ENCODE results near the gene PCAT7. TPM values are rescaled to one million over a fixed set of nuclear protein-coding genes. Genes with fewer than 3 reads are reported as not detected.

The PCAT7 gene
- total and polyA plus RNA-seq, 2 donors (not counting 3 experiments of a cell fraction or from before 2014, with no cell fraction given), result not detected

DNA sequence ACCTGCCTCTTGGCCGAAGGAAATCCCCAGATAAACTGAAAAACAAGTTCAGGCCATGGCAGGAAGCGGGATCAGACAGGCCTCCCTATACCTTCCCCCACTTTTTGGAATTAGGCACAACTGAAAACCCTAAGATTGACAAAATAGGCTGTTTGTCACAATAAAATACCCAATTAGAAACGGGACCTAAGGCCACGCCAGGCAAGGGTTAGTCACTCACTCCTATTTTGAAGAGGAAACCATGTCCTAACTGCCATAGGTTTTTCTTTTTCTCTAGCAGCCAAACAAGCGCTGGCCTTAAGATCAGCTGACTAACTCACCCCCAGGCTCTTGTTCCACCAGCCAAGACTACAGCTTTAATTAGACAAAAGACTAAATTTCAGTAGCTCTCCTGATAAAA lies 26.8 kb downstream of the PCAT7 start:
- ChIA-PET CTCF (no interaction called here), POLR2A (no interaction called here)
- Histone ChIP-seq H3K27ac (ENCODE audit: insufficient read depth, low read depth, low read length) (no peak overlapping the region), H3K4me2 (ENCODE audit: insufficient read depth, low read length) (no peak overlapping the region), H3K27me3 (ENCODE audit: control insufficient read depth in 2 of 2, insufficient read depth in 2 of 2, low read length in 2 of 2) (no peaks in the 10 kb centered on the region), H4K20me1 (replicated peaks; ENCODE audit: control insufficient read depth, extremely low read depth, insufficient read depth, low read length) (no peaks in the 10 kb centered on the region), H3K9me1 (replicated peaks; ENCODE audit: control insufficient read depth, extremely low read depth, insufficient read depth, low read length) (no peaks in the 10 kb centered on the region), H3K9ac (replicated peaks; ENCODE audit: extremely low read depth, insufficient read depth, low read length) (no peak overlapping the region), H3K79me2 (ENCODE audit: control insufficient read depth, insufficient read depth, low read length) (no peaks in the 10 kb centered on the region), H3K36me3 (ENCODE audit: control insufficient read depth in 2 of 2, extremely low read depth in 1 of 2, insufficient read depth in 2 of 2, low read length in 2 of 2) (no peaks in the 10 kb centered on the region), H2AFZ (ENCODE audit: low read depth, low read length) (no peak overlapping the region), H3K4me3 (replicated peaks in 1 of 3; ENCODE audit: insufficient read depth in 1 of 3, low read depth in 1 of 3, low read length in 3 of 3) (no peak overlapping the region), H3K4me1 (ENCODE audit: control insufficient read depth, extremely low read depth, insufficient read depth, low read length) (no peaks in the 10 kb centered on the region), H3K9me3 (replicated peaks; ENCODE audit: control insufficient read depth, insufficient read depth, low read length) (no peaks in the 10 kb centered on the region)
- DNase-seq (ENCODE audit: low read depth, low spot score) (no peak), FAIRE-seq (no peak)
- no TSS peak for BruUV-seq (replicated peaks)
- dilution Hi-C loops (cut with MboI; ENCODE audit: extremely low pct_ligation_motif_present, low sequenced_read_pairs) (no loop called here), intact Hi-C loops (cut with micrococcal nuclease) (no loop called here)
- TF ChIP-seq MYC (IDR thresholded peaks at IDR 0.05; ENCODE audit: low read depth, low read length), result no peak
- TF ChIP-seq GATA2 (IDR thresholded peaks at IDR 0.05; ENCODE audit: insufficient read depth, insufficient read length, low read depth, low read length), result no peak
- TF ChIP-seq EZH2 (IDR thresholded peaks at IDR 0.05; ENCODE audit: borderline replicate concordance, low read depth, low read length, severe bottlenecking), result no peak
- TF ChIP-seq POLR2A (IDR thresholded peaks at IDR 0.05; ENCODE audit: low read depth, low read length), result no peak
- TF ChIP-seq, protein P1, sequence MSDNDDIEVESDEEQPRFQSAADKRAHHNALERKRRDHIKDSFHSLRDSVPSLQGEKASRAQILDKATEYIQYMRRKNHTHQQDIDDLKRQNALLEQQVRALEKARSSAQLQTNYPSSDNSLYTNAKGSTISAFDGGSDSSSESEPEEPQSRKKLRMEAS (IDR thresholded peaks at IDR 0.05; ENCODE audit: insufficient read depth, insufficient read length), result no peak
- TF ChIP-seq, protein P2, sequence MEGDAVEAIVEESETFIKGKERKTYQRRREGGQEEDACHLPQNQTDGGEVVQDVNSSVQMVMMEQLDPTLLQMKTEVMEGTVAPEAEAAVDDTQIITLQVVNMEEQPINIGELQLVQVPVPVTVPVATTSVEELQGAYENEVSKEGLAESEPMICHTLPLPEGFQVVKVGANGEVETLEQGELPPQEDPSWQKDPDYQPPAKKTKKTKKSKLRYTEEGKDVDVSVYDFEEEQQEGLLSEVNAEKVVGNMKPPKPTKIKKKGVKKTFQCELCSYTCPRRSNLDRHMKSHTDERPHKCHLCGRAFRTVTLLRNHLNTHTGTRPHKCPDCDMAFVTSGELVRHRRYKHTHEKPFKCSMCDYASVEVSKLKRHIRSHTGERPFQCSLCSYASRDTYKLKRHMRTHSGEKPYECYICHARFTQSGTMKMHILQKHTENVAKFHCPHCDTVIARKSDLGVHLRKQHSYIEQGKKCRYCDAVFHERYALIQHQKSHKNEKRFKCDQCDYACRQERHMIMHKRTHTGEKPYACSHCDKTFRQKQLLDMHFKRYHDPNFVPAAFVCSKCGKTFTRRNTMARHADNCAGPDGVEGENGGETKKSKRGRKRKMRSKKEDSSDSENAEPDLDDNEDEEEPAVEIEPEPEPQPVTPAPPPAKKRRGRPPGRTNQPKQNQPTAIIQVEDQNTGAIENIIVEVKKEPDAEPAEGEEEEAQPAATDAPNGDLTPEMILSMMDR (IDR thresholded peaks at IDR 0.05; ENCODE audit: extremely low read depth in 1 of 2, insufficient read depth in 1 of 2, low read depth in 1 of 2, low read length in 2 of 2), result no peak
- TF ChIP-seq POLR2AphosphoS5 (IDR thresholded peaks at IDR 0.05; ENCODE audit: insufficient read depth, low read depth, low read length), result no peak
- no peak for TF ChIP-seq FOS (IDR thresholded peaks at IDR 0.05; ENCODE audit: borderline replicate concordance, insufficient read depth, low read length)
- TF ChIP-seq JUN (IDR thresholded peaks at IDR 0.05; ENCODE audit: borderline replicate concordance, insufficient read depth, insufficient read length, low read depth), result no peak
